GM19324 (cell line): ENCODE results near the gene TIMM13.
A peak's percentile ranks its signal among the peaks of the same experiment; 100 is the strongest.

Experiments
- ATAC-seq: cut with Tn5 transposase; IDR thresholded peaks from one replicate; pipeline ENCODE4 v1.9.1; 2021; ENCODE audit warnings: mild to moderate bottlenecking, moderate library complexity; ENCODE audit not compliant: unreplicated experiment, low FRiP score

Gene TIMM13

GRCh38 chr19:2455851-2456570, 28.6 kb upstream of the TIMM13 start:
- peak; percentile 20 for ATAC-seq

- no peak for ATAC-seq
These were observed 27.8 kb upstream of the TIMM13 start for GRCh38 chr19:2454962-2455850.

GRCh38 chr19:2454199-2454961, 27.0 kb upstream of the TIMM13 start:
- ATAC-seq = no peak

GRCh38 chr19:2453431-2454025, 26.1 kb upstream of the TIMM13 start:
- no peak for ATAC-seq

GRCh38 chr19:2451741-2452140, 24.4 kb upstream of the TIMM13 start:
- no peak for ATAC-seq

- ATAC-seq = no peak
These were observed 23.8 kb upstream of the TIMM13 start for GRCh38 chr19:2451138-2451537.

GRCh38 chr19:2449019-2449418, 21.6 kb upstream of the TIMM13 start:
- no peak for ATAC-seq

GRCh38 chr19:2446381-2446780, 19.0 kb upstream of the TIMM13 start:
- ATAC-seq = no peak

- ATAC-seq = no peak
These were observed 17.0 kb upstream of the TIMM13 start for GRCh38 chr19:2444251-2445002.

- no peak for ATAC-seq
These were observed 16.4 kb upstream of the TIMM13 start for GRCh38 chr19:2443785-2444182.

- no peak for ATAC-seq
These were observed 15.9 kb upstream of the TIMM13 start for GRCh38 chr19:2443116-2443784.

GRCh38 chr19:2441096-2441752, 13.8 kb upstream of the TIMM13 start:
- ATAC-seq = no peak

GRCh38 chr19:2440515-2440914, 13.1 kb upstream of the TIMM13 start:
- ATAC-seq = no peak

- ATAC-seq = no peak
These were observed 10.8 kb upstream of the TIMM13 start for GRCh38 chr19:2438178-2438577.

GRCh38 chr19:2436926-2437325, 9.5 kb upstream of the TIMM13 start:
- ATAC-seq = no peak

- no peak for ATAC-seq
These were observed 9.0 kb upstream of the TIMM13 start for GRCh38 chr19:2436384-2436783.

GRCh38 chr19:2434721-2435265, 7.4 kb upstream of the TIMM13 start:
- ATAC-seq = no peak

- no peak for ATAC-seq
These were observed 6.9 kb upstream of the TIMM13 start for GRCh38 chr19:2434267-2434666.

- no peak for ATAC-seq
These were observed 6.5 kb upstream of the TIMM13 start for GRCh38 chr19:2433854-2434253.
